ENCODE results near the gene AGBL4. TPM values are rescaled to one million over a fixed set of nuclear protein-coding genes. Genes with fewer than 3 reads are reported as not detected.

AGBL4 gene
- total and polyA plus RNA-seq, 9 of the 15 experiments (the other 6 are each of a cell fraction or from before 2014, with no cell fraction given) = 0.11 TPM; not detected in 7

DNA sequence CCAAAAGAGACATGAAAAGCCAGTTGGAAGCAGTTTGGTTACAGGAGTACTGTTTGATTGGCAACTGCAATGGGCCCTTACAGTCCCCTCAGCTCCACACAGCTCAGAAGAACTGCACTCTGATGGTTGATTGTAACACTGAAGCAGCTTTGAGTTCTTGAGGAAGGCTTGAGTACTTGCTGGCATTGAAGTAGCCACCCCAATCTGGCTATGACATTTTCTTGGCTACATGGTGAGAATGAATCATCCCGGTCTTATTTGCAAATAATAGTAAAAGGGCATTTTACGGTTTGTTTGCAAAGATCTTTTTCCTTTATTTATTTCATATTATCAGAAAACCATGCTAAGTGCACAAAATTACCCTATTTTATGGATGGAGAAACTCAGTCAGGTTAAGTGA lies 1087.3 kb downstream of the AGBL4 start:
- no peak for DNase-seq (ENCODE audit: extremely low read depth in 1 of 4, low spot score in 3 of 4)
- no peaks in the 10 kb centered on the region for H4K20me1 ChIP-seq (replicated peaks; ENCODE audit: control insufficient read depth, insufficient read depth, low read length)
- H3K9ac ChIP-seq (ENCODE audit: insufficient read depth in 1 of 2, low read depth in 2 of 2, low read length in 2 of 2) = no peak overlapping the region
- no peaks in the 10 kb centered on the region for H3K9me1 ChIP-seq (ENCODE audit: control insufficient read depth, insufficient read depth, low read length)
- in situ Hi-C loops (cut with MboI) (no loop called here), intact Hi-C loops (cut with micrococcal nuclease) (no loop called here)
- CTCF ChIA-PET (ENCODE audit: low intra/inter-chr PET ratio) = no interaction called here
- no peak overlapping the region for H3K4me3 ChIP-seq
- no peak overlapping the region for H2AFZ ChIP-seq (ENCODE audit: low read depth, low read length)
- no peak for ATAC-seq
- no peaks in the 10 kb centered on the region for H3K36me3 ChIP-seq (ENCODE audit: control insufficient read depth, insufficient read depth, low read length)
- POLR2A ChIA-PET = no interaction called here
- no peak overlapping the region for H3K4me2 ChIP-seq (ENCODE audit: insufficient read depth, low read length)
- H3K9me3 ChIP-seq (replicated peaks; ENCODE audit: control insufficient read depth, insufficient read depth, low read depth, low read length) = no peaks in the 10 kb centered on the region; the same call in 1 of the 2 replicates
- no peak overlapping the region for H3K27ac ChIP-seq (ENCODE audit: extremely low read depth, low read depth, low read length)
- H3K79me2 ChIP-seq (ENCODE audit: control insufficient read depth, insufficient read depth, low read length) = no peaks in the 10 kb centered on the region
- H3K4me1 ChIP-seq (replicated peaks in 1 of 2; ENCODE audit: control insufficient read depth in 2 of 2, insufficient read depth in 2 of 2, low read length in 2 of 2) = no peaks in the 10 kb centered on the region
- 3% methylated on average over 2 of the region's 2 CpGs for WGBS (ENCODE audit: insufficient coverage, low coverage, missing lambda C conversion rate)
- no peaks in the 10 kb centered on the region for H3K27me3 ChIP-seq (ENCODE audit: control insufficient read depth in 2 of 2, insufficient read depth in 2 of 2, low read length in 2 of 2)
- no peak for FAIRE-seq
- BruUV-seq (replicated peaks) = no TSS peak
- no peak for TF ChIP-seq RBM14 (IDR thresholded peaks at IDR 0.05; ENCODE audit: borderline replicate concordance, insufficient read depth, low read depth, low read length)
- TF ChIP-seq FIP1L1 (IDR thresholded peaks at IDR 0.05; ENCODE audit: low read depth, low read length, poor library complexity, severe bottlenecking) = no peak
- TF ChIP-seq, protein P1, sequence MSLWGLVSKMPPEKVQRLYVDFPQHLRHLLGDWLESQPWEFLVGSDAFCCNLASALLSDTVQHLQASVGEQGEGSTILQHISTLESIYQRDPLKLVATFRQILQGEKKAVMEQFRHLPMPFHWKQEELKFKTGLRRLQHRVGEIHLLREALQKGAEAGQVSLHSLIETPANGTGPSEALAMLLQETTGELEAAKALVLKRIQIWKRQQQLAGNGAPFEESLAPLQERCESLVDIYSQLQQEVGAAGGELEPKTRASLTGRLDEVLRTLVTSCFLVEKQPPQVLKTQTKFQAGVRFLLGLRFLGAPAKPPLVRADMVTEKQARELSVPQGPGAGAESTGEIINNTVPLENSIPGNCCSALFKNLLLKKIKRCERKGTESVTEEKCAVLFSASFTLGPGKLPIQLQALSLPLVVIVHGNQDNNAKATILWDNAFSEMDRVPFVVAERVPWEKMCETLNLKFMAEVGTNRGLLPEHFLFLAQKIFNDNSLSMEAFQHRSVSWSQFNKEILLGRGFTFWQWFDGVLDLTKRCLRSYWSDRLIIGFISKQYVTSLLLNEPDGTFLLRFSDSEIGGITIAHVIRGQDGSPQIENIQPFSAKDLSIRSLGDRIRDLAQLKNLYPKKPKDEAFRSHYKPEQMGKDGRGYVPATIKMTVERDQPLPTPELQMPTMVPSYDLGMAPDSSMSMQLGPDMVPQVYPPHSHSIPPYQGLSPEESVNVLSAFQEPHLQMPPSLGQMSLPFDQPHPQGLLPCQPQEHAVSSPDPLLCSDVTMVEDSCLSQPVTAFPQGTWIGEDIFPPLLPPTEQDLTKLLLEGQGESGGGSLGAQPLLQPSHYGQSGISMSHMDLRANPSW (CRISPR knock-in tag; IDR thresholded peaks at IDR 0.05) = no peak
- no peak for TF ChIP-seq HDAC2 (IDR thresholded peaks at IDR 0.05)
- TF ChIP-seq, protein P2, sequence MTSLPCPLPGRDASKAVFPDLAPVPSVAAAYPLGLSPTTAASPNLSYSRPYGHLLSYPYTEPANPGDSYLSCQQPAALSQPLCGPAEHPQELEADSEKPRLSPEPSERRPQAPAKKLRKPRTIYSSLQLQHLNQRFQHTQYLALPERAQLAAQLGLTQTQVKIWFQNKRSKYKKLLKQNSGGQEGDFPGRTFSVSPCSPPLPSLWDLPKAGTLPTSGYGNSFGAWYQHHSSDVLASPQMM (CRISPR knock-in tag; IDR thresholded peaks at IDR 0.05) = no peak
- TF ChIP-seq ZNF41 (CRISPR knock-in tag; conservative IDR thresholded peaks at IDR 0.05) = no peak
- TF ChIP-seq ZNF217 (CRISPR knock-in tag; IDR thresholded peaks at IDR 0.05) = no peak
- TF ChIP-seq, protein P3, sequence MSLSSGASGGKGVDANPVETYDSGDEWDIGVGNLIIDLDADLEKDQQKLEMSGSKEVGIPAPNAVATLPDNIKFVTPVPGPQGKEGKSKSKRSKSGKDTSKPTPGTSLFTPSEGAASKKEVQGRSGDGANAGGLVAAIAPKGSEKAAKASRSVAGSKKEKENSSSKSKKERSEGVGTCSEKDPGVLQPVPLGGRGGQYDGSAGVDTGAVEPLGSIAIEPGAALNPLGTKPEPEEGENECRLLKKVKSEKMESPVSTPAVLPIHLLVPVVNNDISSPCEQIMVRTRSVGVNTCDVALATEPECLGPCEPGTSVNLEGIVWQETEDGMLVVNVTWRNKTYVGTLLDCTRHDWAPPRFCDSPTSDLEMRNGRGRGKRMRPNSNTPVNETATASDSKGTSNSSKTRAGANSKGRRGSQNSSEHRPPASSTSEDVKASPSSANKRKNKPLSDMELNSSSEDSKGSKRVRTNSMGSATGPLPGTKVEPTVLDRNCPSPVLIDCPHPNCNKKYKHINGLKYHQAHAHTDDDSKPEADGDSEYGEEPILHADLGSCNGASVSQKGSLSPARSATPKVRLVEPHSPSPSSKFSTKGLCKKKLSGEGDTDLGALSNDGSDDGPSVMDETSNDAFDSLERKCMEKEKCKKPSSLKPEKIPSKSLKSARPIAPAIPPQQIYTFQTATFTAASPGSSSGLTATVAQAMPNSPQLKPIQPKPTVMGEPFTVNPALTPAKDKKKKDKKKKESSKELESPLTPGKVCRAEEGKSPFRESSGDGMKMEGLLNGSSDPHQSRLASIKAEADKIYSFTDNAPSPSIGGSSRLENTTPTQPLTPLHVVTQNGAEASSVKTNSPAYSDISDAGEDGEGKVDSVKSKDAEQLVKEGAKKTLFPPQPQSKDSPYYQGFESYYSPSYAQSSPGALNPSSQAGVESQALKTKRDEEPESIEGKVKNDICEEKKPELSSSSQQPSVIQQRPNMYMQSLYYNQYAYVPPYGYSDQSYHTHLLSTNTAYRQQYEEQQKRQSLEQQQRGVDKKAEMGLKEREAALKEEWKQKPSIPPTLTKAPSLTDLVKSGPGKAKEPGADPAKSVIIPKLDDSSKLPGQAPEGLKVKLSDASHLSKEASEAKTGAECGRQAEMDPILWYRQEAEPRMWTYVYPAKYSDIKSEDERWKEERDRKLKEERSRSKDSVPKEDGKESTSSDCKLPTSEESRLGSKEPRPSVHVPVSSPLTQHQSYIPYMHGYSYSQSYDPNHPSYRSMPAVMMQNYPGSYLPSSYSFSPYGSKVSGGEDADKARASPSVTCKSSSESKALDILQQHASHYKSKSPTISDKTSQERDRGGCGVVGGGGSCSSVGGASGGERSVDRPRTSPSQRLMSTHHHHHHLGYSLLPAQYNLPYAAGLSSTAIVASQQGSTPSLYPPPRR (CRISPR knock-in tag; IDR thresholded peaks at IDR 0.05; ENCODE audit: borderline replicate concordance) = no peak
- TF ChIP-seq ZNF143 (CRISPR knock-in tag; IDR thresholded peaks at IDR 0.05) = no peak
- TF ChIP-seq ZNF12 (CRISPR knock-in tag; IDR thresholded peaks at IDR 0.05) = no peak
- no peak for TF ChIP-seq ZNF316 (IDR thresholded peaks at IDR 0.05)
- TF ChIP-seq ZNF830 (CRISPR knock-in tag; IDR thresholded peaks at IDR 0.05) = no peak
- no peak for TF ChIP-seq ZNF75A (CRISPR knock-in tag; IDR thresholded peaks at IDR 0.05)
- no peak for TF ChIP-seq CEBPB (tag; IDR thresholded peaks at IDR 0.05)
- TF ChIP-seq, protein P4, sequence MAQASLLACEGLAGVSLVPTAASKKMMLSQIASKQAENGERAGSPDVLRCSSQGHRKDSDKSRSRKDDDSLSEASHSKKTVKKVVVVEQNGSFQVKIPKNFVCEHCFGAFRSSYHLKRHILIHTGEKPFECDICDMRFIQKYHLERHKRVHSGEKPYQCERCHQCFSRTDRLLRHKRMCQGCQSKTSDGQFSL (CRISPR knock-in tag; IDR thresholded peaks at IDR 0.05) = no peak
- TF ChIP-seq, protein P4 (tag; IDR thresholded peaks at IDR 0.05) = no peak
